Epithelial cell of proximal tubule (primary cell): ENCODE data around the gene LYG2. TPM values are rescaled to one million over a fixed set of nuclear protein-coding genes. Genes with fewer than 3 reads are reported as not detected.
"Not testable (repeated sequence)": the region's sequence is repeated elsewhere in the genome, so short reads cannot be mapped to it uniquely, and the experiment has no call there.

Source experiments
- DNase-seq: peaks from one replicate; pipeline ENCODE4 v3.0.0-alpha.2; 2011; ENCODE audit warnings: low read depth
- H3K4me3 ChIP-seq: 2 replicates; pipeline ENCODE4 v1.5.1; 2011; ENCODE audit warnings: low read depth, mild to moderate bottlenecking, low read length
- total RNA-seq: library from RNA; depleted of rRNA; stranded (reverse); fragments of >200 nt; gene quantifications from 2 replicates; pipeline ENCODE4 v1.2.3, GENCODE V29; 2015
- TF ChIP-seq, protein P1 (sequence below): conservative IDR thresholded peaks from 2 replicates; pipeline ENCODE4 v1.5.1; 2012; ENCODE audit warnings: low read depth, mild to moderate bottlenecking, low read length

Gene LYG2, protein sequence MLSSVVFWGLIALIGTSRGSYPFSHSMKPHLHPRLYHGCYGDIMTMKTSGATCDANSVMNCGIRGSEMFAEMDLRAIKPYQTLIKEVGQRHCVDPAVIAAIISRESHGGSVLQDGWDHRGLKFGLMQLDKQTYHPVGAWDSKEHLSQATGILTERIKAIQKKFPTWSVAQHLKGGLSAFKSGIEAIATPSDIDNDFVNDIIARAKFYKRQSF
- not detected in 2 replicates for total RNA-seq

DNA sequence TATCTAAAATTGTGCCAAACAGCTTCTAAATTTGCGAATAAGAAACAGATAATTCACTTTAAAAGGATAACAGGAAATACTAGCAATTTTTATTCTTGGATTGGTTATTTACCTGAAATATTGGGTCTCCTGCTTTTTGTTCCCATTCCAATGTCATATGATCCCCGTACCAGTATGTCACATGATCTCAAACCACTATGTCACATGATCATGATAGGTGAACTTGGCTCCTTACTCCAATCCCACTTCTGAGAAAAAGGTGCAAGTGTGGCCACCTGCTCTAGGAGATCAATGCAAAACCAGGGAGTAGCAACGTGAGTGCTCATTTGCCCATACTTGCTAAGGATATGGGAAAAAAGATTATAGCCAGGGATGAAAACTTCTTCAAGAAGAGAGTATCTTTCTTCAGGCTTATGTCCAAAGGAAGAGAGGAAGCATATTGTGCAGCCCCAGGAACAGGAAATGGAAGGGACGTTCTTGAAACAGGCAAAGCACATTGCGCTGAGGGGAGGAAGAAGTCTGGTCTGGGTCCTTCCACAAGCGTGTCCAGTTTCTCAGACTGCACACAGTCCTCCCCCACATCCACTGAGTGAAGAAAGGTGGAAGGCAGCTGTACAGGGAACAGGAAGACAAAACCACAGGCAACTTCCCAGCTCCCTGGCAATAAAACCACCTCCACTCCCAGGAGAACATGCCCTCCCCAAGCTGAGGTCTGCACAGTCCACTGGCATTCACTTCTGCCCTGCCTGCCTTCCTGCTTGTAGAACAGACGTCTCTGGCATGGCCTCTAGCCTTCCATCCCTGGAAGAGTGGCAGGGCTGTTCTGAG is at the start of gene LYG2:
Gene LYG2 (minus strand): TSS at position 176 of the 828 bp plus-strand sequence. CDS start 1,406 bp downstream, outside the sequence.
- TF ChIP-seq, protein P1, sequence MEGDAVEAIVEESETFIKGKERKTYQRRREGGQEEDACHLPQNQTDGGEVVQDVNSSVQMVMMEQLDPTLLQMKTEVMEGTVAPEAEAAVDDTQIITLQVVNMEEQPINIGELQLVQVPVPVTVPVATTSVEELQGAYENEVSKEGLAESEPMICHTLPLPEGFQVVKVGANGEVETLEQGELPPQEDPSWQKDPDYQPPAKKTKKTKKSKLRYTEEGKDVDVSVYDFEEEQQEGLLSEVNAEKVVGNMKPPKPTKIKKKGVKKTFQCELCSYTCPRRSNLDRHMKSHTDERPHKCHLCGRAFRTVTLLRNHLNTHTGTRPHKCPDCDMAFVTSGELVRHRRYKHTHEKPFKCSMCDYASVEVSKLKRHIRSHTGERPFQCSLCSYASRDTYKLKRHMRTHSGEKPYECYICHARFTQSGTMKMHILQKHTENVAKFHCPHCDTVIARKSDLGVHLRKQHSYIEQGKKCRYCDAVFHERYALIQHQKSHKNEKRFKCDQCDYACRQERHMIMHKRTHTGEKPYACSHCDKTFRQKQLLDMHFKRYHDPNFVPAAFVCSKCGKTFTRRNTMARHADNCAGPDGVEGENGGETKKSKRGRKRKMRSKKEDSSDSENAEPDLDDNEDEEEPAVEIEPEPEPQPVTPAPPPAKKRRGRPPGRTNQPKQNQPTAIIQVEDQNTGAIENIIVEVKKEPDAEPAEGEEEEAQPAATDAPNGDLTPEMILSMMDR, result no peak
- H3K4me3 ChIP-seq, result no peak within 1 kb of the TSS
- DNase-seq, result no peak

DNA sequence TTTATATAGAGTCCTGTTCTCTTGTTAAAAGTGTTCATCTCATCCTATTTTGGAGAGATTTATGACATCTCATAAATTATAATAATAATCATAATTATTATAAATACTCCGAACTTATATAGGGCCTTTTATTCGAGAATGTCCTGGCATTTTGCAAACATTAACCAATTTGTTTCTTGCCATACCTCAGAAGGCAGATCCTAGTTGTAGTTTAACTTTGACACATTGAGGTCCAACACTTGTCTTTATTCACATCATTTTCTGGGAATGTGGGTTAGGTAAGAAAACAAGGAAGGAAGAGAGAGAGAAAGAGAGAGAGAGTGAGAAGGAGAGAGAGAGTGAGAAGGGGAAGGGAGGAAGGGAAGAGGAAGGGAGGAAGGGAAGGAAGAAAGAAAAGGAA is 45.6 kb upstream of the LYG2 start, which contains the start of gene LYG1:
Gene LYG1 (minus strand): TSS at position 101 of the 400 bp plus-strand sequence. CDS start 5,527 bp downstream, outside the sequence.
- DNase-seq, H3K4me3 ChIP-seq: not testable (repeated sequence)

- no peak for DNase-seq
- TF ChIP-seq, protein P1, result no peak
- no peak overlapping the region for H3K4me3 ChIP-seq
Measured at GRCh38 chr2:99299580-99299979, 44.1 kb upstream of the LYG2 start.

GRCh38 chr2:99297994-99298393 is 42.5 kb upstream of the LYG2 start:
- TF ChIP-seq, protein P1, result no peak
- no peak for DNase-seq
- no peak overlapping the region for H3K4me3 ChIP-seq

DNA sequence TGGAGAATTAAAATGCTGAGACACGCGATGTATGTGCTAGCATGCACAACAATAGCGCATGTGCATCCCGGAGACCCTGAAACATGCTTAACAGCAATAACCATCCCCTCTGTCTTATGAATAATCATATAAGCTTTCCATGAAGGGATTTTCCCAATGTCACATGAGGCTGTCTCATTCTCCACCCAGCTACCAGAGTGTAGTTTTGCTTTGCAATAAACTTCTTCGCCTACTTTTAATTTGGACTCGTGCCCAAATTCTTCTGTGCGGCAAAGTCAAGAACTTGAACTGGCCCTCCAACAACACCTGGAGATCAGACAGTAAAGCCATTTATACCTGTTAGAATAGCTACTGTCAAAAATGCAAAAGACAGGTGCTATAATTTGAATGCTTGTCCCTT is 30.1 kb upstream of the LYG2 start:
- DNase-seq, result peak; percentile 67
- TF ChIP-seq, protein P1, result no peak
- H3K4me3 ChIP-seq, result no peak overlapping the region

DNA sequence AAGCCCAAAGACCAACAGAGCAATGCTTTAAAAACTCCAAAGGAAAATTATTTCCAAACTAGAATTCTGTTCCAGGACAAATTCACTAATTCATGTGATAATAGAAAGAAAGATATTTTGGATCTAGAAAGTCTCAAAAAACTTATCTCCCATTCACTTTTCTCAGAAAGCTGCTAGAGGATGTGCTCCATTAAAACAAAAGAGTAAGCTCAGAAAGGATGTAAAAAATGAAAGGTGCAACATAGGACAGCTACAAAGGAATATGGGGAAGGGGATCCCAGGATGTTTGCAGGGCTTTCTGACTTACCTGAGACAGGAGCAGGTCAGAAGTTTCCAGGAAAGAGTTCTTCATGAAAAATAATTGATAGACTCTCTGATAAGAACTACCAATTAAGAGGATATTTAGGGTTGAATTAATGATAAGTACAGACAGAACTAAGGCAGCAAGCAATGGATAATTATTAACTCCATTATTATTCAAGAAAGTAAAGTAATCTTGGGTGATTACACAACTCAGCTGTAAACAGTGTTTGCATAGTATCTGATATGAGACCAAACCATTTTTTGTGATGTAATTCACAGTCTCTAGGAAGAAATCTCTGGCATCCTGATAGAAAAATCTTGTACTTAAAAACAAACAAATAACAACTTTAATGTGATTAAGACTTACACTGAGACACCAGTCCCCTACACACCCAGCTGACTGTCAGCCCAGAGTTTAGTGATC is 24.7 kb upstream of the LYG2 start:
- no peak overlapping the region for H3K4me3 ChIP-seq
- TF ChIP-seq, protein P1, result no peak
- no peak for DNase-seq

DNA sequence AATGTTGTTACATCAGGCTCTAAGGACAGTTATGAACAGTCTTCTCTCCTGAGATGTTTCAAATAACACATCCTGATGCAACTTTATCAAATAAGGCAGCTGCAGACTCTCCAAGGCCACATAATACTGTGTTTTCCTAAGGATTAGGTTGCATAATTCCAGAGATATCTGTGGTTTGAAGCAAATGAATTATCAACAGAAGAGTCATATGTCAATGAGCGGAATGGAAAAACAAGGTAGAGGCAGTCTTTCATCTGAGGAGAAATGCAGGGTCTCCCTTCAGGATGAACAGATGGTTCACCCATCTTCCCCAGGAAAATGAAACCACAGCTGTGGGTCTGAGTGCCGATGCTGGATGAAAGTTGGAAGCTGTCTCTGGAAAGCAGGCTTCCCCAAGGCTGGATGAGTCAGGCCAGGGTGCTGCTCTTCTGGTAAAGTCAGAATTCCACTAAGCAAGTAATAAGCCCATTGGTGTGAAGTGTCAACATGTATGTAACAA is 23.4 kb upstream of the LYG2 start:
- TF ChIP-seq, protein P1, result no peak
- H3K4me3 ChIP-seq, result peak overlapping the region; percentile 19
- peak; percentile 86 for DNase-seq

DNA sequence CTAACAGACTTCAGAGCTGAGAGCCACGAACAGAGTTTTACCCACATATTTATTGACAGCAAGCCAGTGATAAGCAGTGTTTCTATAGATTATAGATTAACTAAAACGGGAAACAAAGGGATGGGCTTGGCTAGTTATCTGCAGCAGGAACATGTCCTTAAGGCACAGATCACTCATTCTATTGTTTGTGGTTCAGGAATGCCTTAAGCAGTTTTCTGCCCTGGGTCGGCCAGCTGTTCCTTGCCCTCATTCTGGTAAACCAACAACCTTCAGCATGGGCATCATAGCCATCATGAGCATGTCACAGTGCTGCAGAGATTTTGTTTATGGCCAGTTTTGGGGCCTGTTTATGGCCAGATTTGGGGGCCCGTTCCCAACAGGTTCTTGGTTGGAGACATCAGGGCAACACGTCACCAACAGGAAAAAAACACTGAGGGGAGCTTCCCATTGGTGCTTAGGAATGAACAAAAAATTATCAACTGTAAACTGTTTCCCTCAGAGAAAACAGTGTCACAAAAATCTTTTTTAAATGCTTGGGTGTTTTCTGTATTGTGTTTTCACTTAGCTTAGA is 22.8 kb upstream of the LYG2 start:
- H3K4me3 ChIP-seq, DNase-seq: not testable (repeated sequence)
